ENCODE data around the gene LAMA3. TPM values are rescaled to one million over a fixed set of nuclear protein-coding genes. Genes with fewer than 3 reads are reported as not detected.

The LAMA3 gene
- total and polyA plus RNA-seq, 2 experiments from 2014 or later = 3.9 to 4.9 TPM

DNA sequence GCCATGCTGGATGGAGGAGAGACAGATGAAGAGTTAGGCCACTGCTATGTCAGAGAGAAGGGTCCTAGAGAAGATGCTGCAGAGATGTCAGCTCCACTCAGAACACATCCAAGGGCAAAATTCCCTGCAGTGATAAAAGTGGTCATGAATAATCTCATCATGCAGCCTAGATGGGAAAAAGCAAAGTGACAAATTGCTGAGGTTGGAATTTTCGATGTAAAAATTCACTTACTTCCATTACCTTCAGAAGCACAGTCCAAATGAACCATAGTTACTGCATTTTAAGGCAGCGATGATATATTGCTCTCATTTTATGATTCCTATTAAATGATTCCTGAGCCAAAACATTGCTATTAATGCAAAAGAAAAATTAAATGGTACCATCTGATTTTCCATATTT, 43.0 kb upstream of the LAMA3 start:
- H3K36me3 Mint-ChIP-seq (ENCODE audit: low read depth) = peaks cover 15% of the 10 kb centered on the region
- Histone ChIP-seq H3K4me1 (ENCODE audit: insufficient read depth) (no peaks in the 10 kb centered on the region), H3F3A (replicated peaks; ENCODE audit: low read depth) (no peaks in the 10 kb centered on the region), H3K79me2 (replicated peaks; ENCODE audit: insufficient read depth) (no peaks in the 10 kb centered on the region), H3K27ac (ENCODE audit: low read depth) (no peak overlapping the region), H3K4me3 (no peak overlapping the region), H3K9me2 (ENCODE audit: insufficient read depth) (no peaks in the 10 kb centered on the region), H3K36me3 (ENCODE audit: insufficient read depth) (0 out of 2 replicates have a peak, but pooled peaks cover 6% of the 10 kb centered on the region), H3K4me2 (no peak overlapping the region), H3K27me3 (ENCODE audit: insufficient read depth) (no peaks in the 10 kb centered on the region), H4K20me1 (replicated peaks; ENCODE audit: insufficient read depth) (0 out of 2 replicates have a peak, but pooled peaks cover 4% of the 10 kb centered on the region), H2AFZ (no peak overlapping the region)
- no peak overlapping the region for H3K27ac Mint-ChIP-seq
- ATAC-seq (no peak), DNase-seq (ENCODE audit: low spot score) (no peak)
- no peak for TF ChIP-seq POLR2AphosphoS5 (IDR thresholded peaks at IDR 0.05; ENCODE audit: low read depth)
- no peak for TF ChIP-seq ZNF331 (CRISPR knock-in tag; IDR thresholded peaks at IDR 0.05; ENCODE audit: low read depth)
- no peak for TF ChIP-seq ZNF114 (CRISPR knock-in tag; IDR thresholded peaks at IDR 0.05)
- TF ChIP-seq, protein P1, sequence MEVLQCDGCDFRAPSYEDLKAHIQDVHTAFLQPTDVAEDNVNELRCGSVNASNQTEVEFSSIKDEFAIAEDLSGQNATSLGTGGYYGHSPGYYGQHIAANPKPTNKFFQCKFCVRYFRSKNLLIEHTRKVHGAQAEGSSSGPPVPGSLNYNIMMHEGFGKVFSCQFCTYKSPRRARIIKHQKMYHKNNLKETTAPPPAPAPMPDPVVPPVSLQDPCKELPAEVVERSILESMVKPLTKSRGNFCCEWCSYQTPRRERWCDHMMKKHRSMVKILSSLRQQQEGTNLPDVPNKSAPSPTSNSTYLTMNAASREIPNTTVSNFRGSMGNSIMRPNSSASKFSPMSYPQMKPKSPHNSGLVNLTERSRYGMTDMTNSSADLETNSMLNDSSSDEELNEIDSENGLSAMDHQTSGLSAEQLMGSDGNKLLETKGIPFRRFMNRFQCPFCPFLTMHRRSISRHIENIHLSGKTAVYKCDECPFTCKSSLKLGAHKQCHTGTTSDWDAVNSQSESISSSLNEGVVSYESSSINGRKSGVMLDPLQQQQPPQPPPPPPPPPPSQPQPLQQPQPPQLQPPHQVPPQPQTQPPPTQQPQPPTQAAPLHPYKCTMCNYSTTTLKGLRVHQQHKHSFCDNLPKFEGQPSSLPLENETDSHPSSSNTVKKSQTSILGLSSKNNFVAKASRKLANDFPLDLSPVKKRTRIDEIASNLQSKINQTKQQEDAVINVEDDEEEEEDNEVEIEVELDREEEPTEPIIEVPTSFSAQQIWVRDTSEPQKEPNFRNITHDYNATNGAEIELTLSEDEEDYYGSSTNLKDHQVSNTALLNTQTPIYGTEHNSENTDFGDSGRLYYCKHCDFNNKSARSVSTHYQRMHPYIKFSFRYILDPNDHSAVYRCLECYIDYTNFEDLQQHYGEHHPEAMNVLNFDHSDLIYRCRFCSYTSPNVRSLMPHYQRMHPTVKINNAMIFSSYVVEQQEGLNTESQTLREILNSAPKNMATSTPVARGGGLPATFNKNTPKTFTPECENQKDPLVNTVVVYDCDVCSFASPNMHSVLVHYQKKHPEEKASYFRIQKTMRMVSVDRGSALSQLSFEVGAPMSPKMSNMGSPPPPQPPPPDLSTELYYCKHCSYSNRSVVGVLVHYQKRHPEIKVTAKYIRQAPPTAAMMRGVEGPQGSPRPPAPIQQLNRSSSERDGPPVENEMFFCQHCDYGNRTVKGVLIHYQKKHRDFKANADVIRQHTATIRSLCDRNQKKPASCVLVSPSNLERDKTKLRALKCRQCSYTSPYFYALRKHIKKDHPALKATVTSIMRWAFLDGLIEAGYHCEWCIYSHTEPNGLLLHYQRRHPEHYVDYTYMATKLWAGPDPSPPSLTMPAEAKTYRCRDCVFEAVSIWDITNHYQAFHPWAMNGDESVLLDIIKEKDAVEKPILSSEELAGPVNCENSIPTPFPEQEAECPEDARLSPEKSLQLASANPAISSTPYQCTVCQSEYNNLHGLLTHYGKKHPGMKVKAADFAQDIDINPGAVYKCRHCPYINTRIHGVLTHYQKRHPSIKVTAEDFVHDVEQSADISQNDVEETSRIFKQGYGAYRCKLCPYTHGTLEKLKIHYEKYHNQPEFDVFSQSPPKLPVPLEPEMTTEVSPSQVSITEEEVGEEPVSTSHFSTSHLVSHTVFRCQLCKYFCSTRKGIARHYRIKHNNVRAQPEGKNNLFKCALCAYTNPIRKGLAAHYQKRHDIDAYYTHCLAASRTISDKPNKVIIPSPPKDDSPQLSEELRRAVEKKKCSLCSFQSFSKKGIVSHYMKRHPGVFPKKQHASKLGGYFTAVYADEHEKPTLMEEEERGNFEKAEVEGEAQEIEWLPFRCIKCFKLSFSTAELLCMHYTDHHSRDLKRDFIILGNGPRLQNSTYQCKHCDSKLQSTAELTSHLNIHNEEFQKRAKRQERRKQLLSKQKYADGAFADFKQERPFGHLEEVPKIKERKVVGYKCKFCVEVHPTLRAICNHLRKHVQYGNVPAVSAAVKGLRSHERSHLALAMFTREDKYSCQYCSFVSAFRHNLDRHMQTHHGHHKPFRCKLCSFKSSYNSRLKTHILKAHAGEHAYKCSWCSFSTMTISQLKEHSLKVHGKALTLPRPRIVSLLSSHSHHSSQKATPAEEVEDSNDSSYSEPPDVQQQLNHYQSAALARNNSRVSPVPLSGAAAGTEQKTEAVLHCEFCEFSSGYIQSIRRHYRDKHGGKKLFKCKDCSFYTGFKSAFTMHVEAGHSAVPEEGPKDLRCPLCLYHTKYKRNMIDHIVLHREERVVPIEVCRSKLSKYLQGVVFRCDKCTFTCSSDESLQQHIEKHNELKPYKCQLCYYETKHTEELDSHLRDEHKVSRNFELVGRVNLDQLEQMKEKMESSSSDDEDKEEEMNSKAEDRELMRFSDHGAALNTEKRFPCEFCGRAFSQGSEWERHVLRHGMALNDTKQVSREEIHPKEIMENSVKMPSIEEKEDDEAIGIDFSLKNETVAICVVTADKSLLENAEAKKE (CRISPR knock-in tag; IDR thresholded peaks at IDR 0.05) = no peak
- TF ChIP-seq, protein P2, sequence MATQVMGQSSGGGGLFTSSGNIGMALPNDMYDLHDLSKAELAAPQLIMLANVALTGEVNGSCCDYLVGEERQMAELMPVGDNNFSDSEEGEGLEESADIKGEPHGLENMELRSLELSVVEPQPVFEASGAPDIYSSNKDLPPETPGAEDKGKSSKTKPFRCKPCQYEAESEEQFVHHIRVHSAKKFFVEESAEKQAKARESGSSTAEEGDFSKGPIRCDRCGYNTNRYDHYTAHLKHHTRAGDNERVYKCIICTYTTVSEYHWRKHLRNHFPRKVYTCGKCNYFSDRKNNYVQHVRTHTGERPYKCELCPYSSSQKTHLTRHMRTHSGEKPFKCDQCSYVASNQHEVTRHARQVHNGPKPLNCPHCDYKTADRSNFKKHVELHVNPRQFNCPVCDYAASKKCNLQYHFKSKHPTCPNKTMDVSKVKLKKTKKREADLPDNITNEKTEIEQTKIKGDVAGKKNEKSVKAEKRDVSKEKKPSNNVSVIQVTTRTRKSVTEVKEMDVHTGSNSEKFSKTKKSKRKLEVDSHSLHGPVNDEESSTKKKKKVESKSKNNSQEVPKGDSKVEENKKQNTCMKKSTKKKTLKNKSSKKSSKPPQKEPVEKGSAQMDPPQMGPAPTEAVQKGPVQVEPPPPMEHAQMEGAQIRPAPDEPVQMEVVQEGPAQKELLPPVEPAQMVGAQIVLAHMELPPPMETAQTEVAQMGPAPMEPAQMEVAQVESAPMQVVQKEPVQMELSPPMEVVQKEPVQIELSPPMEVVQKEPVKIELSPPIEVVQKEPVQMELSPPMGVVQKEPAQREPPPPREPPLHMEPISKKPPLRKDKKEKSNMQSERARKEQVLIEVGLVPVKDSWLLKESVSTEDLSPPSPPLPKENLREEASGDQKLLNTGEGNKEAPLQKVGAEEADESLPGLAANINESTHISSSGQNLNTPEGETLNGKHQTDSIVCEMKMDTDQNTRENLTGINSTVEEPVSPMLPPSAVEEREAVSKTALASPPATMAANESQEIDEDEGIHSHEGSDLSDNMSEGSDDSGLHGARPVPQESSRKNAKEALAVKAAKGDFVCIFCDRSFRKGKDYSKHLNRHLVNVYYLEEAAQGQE (IDR thresholded peaks at IDR 0.05; ENCODE audit: unreplicated experiment) = no peak
- no peak for TF ChIP-seq STAT1 (IDR thresholded peaks at IDR 0.05; ENCODE audit: unreplicated experiment)
- TF ChIP-seq NANOG (IDR thresholded peaks at IDR 0.05; ENCODE audit: borderline replicate concordance) = no peak
- TF ChIP-seq, protein P3, sequence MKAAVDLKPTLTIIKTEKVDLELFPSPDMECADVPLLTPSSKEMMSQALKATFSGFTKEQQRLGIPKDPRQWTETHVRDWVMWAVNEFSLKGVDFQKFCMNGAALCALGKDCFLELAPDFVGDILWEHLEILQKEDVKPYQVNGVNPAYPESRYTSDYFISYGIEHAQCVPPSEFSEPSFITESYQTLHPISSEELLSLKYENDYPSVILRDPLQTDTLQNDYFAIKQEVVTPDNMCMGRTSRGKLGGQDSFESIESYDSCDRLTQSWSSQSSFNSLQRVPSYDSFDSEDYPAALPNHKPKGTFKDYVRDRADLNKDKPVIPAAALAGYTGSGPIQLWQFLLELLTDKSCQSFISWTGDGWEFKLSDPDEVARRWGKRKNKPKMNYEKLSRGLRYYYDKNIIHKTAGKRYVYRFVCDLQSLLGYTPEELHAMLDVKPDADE (IDR thresholded peaks at IDR 0.05) = no peak
- TF ChIP-seq, protein P4, sequence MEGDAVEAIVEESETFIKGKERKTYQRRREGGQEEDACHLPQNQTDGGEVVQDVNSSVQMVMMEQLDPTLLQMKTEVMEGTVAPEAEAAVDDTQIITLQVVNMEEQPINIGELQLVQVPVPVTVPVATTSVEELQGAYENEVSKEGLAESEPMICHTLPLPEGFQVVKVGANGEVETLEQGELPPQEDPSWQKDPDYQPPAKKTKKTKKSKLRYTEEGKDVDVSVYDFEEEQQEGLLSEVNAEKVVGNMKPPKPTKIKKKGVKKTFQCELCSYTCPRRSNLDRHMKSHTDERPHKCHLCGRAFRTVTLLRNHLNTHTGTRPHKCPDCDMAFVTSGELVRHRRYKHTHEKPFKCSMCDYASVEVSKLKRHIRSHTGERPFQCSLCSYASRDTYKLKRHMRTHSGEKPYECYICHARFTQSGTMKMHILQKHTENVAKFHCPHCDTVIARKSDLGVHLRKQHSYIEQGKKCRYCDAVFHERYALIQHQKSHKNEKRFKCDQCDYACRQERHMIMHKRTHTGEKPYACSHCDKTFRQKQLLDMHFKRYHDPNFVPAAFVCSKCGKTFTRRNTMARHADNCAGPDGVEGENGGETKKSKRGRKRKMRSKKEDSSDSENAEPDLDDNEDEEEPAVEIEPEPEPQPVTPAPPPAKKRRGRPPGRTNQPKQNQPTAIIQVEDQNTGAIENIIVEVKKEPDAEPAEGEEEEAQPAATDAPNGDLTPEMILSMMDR (conservative IDR thresholded peaks at IDR 0.05; ENCODE audit: low read depth in 2 of 2) = no peak
- no peak for TF ChIP-seq JUNB (IDR thresholded peaks at IDR 0.05; ENCODE audit: unreplicated experiment)
- no peak for TF ChIP-seq EZH2 (IDR thresholded peaks at IDR 0.05; ENCODE audit: low read depth, unreplicated experiment)
- no peak for TF ChIP-seq EZH2phosphoT487 (IDR thresholded peaks at IDR 0.05; ENCODE audit: unreplicated experiment)
- no peak for TF ChIP-seq CREB1 (CRISPR knock-in tag; IDR thresholded peaks at IDR 0.05; ENCODE audit: low read depth)
- peaks cover 14% of the 10 kb centered on the region for H3K9me3 Mint-ChIP-seq
- peaks cover 5% of the 10 kb centered on the region; the same call in 1 of the 3 replicates for H3K4me1 Mint-ChIP-seq
- no peak overlapping the region for H3K4me3 Mint-ChIP-seq
- peaks cover 4% of the 10 kb centered on the region for H3K27me3 Mint-ChIP-seq (ENCODE audit: insufficient read depth, low read depth, poor library complexity)
